ENCODE measurements around the gene ACTR2.
"Not testable (repeated sequence)": the region's sequence is repeated elsewhere in the genome, so short reads cannot be mapped to it uniquely, and the experiment has no call there.

ACTR2 gene

GRCh38 chr2:65227456-65228262, at the start of gene ACTR2:
Gene ACTR2 (plus strand): TSS chr2:65227831. CDS start chr2:65227910, 79 bp downstream.
- DNase-seq, result peak; percentile 88 to 93 (median 90)

GRCh38 chr2:65182570-65182969, 45.1 kb upstream of the ACTR2 start:
- DNase-seq, result no peak

- DNase-seq, result not testable (repeated sequence)
These were observed 44.2 kb upstream of the ACTR2 start for GRCh38 chr2:65183406-65183805.

- DNase-seq, result no peak
These were observed 42.6 kb upstream of the ACTR2 start for GRCh38 chr2:65185012-65185411.

GRCh38 chr2:65186093-65186868, 41.4 kb upstream of the ACTR2 start:
- no peak for DNase-seq

- peak in 5 of 6 experiments; percentile 25 to 65 (median 47) for DNase-seq
These were observed 40.5 kb upstream of the ACTR2 start for GRCh38 chr2:65186872-65187851.

GRCh38 chr2:65193446-65193845, 34.2 kb upstream of the ACTR2 start:
- DNase-seq, result no peak

- DNase-seq, result no peak
These were observed 28.9 kb upstream of the ACTR2 start for GRCh38 chr2:65198737-65199136.

- no peak for DNase-seq
These were observed 28.5 kb upstream of the ACTR2 start for GRCh38 chr2:65199166-65199565.

- no peak for DNase-seq
These were observed 27.7 kb upstream of the ACTR2 start for GRCh38 chr2:65199891-65200290.

- DNase-seq, result peak in 3 of 6 experiments; percentile 2 to 39 (median 7)
These were observed 23.0 kb upstream of the ACTR2 start for GRCh38 chr2:65204461-65205210.

- no peak for DNase-seq
These were observed 15.5 kb upstream of the ACTR2 start for GRCh38 chr2:65212115-65212514.

- no peak for DNase-seq
These were observed 15.0 kb upstream of the ACTR2 start for GRCh38 chr2:65212619-65213018.

GRCh38 chr2:65213035-65213434, 14.6 kb upstream of the ACTR2 start:
- no peak for DNase-seq

GRCh38 chr2:65214361-65214760, 13.3 kb upstream of the ACTR2 start:
- no peak for DNase-seq

GRCh38 chr2:65214843-65215242, 12.8 kb upstream of the ACTR2 start:
- no peak for DNase-seq

- DNase-seq, result no peak
These were observed 11.7 kb upstream of the ACTR2 start for GRCh38 chr2:65215946-65216345.

- no peak for DNase-seq
These were observed 7.0 kb upstream of the ACTR2 start for GRCh38 chr2:65220432-65221131.

- DNase-seq, result not testable (repeated sequence)
These were observed 6.4 kb upstream of the ACTR2 start for GRCh38 chr2:65221275-65221674.

GRCh38 chr2:65227020-65227455, 593 bp upstream of the ACTR2 start:
- DNase-seq, result peak in 2 of 6 experiments; percentile 7 to 23

GRCh38 chr2:65228263-65228750, 676 bp downstream of the ACTR2 start:
- peak in 4 of 6 experiments; percentile 37 to 76 (median 65) for DNase-seq

Data from stimulated activated naive CD4-positive, alpha-beta T cell (primary cell).